NCI-H2081 treated with DMSO at 0.1 percent for 48 hours (cell line): ENCODE data around the gene POMGNT1.

Experiments used
- DNase-seq: peaks from one replicate; lab custom pipeline; 2025; lab: John Stamatoyannopoulos, UW

POMGNT1 gene

GRCh38 chr1:46210561-46210960, 12.3 kb upstream of the POMGNT1 start:
- DNase-seq: no peak

- DNase-seq: no peak
Measured at GRCh38 chr1:46206399-46206798, 8.2 kb upstream of the POMGNT1 start.

GRCh38 chr1:46205791-46206190, 7.6 kb upstream of the POMGNT1 start:
- no peak for DNase-seq

GRCh38 chr1:46205141-46205540, 6.9 kb upstream of the POMGNT1 start:
- DNase-seq: no peak

- DNase-seq: no peak
Measured at GRCh38 chr1:46204406-46204742, 6.1 kb upstream of the POMGNT1 start.

GRCh38 chr1:46203738-46204405, 5.6 kb upstream of the POMGNT1 start:
- DNase-seq: no peak

GRCh38 chr1:46199233-46199749, 1.1 kb upstream of the POMGNT1 start:
- DNase-seq: no peak

- no peak for DNase-seq
Measured at GRCh38 chr1:46197560-46197963, 672 bp downstream of the POMGNT1 start.

GRCh38 chr1:46196609-46197008, 1.6 kb downstream of the POMGNT1 start:
- DNase-seq: no peak

- no peak for DNase-seq
Measured at GRCh38 chr1:46194641-46195193, 3.5 kb downstream of the POMGNT1 start.

- DNase-seq: no peak
Measured at GRCh38 chr1:46193984-46194570, 4.2 kb downstream of the POMGNT1 start.

GRCh38 chr1:46193285-46193684, 4.9 kb downstream of the POMGNT1 start:
- no peak for DNase-seq

GRCh38 chr1:46192171-46192570, 6.1 kb downstream of the POMGNT1 start:
- no peak for DNase-seq

- no peak for DNase-seq
Measured at GRCh38 chr1:46191033-46191701, 7.1 kb downstream of the POMGNT1 start.

GRCh38 chr1:46190539-46190938, 7.7 kb downstream of the POMGNT1 start:
- no peak for DNase-seq

GRCh38 chr1:46188295-46189030, 9.8 kb downstream of the POMGNT1 start:
- no peak for DNase-seq

- no peak for DNase-seq
Measured at GRCh38 chr1:46187106-46187869, 10.9 kb downstream of the POMGNT1 start.

- DNase-seq: no peak
Measured at GRCh38 chr1:46186076-46186475, 12.2 kb downstream of the POMGNT1 start.

GRCh38 chr1:46184920-46185658, 13.1 kb downstream of the POMGNT1 start:
- DNase-seq: no peak

GRCh38 chr1:46183926-46184557, 14.2 kb downstream of the POMGNT1 start:
- DNase-seq: no peak
